HuH-7 (cell line): ENCODE results near the gene TSC2.
"Not testable (repeated sequence)": the region's sequence is repeated elsewhere in the genome, so short reads cannot be mapped to it uniquely, and the experiment has no call there.

Experiments used
- DNase-seq: peaks from one replicate; pipeline ENCODE4 v3.0.0; 2011; ENCODE audit warnings: low spot score

The TSC2 gene

GRCh38 chr16:2009791-2010510 lies 37.8 kb upstream of the TSC2 start, which contains the start of gene ZNF598:
Gene ZNF598, minus strand, starts transcription at chr16:2009821.
- DNase-seq = peak; percentile 86

- not testable (repeated sequence) for DNase-seq
These were observed 36.1 kb upstream of the TSC2 start for GRCh38 chr16:2011726-2012125.

DNA sequence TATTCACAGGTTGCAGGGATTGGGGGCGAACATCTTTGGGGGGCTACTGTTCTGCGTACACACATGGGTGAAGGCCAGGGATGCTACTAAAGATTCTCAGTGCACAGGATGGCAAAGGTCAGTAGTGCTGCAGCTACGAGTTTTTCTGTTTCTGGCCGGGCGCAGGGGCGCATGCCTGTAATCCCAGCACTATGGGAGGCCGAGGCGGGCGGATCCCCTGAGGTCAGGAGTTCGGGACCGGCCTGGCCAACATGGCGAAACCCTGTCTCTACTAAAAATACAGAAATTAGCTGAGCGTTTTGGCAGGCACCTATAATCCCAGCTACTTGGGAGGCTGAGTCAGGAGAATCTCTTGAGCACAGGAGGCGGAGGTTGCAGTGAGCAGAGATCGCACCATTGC lies 34.3 kb upstream of the TSC2 start:
- DNase-seq = no peak

GRCh38 chr16:2015117-2015946 lies 32.5 kb upstream of the TSC2 start:
- DNase-seq = no peak

- no peak for DNase-seq
These were observed 31.9 kb upstream of the TSC2 start for GRCh38 chr16:2015947-2016208.

GRCh38 chr16:2016407-2016922 lies 31.3 kb upstream of the TSC2 start:
- DNase-seq = no peak

GRCh38 chr16:2019518-2019920 lies 28.3 kb upstream of the TSC2 start, which contains the start of gene NPW:
Gene NPW, plus strand, starts transcription at chr16:2019785.
- DNase-seq = peak; percentile 69

GRCh38 chr16:2019921-2020831 lies 27.6 kb upstream of the TSC2 start:
- no peak for DNase-seq

DNA sequence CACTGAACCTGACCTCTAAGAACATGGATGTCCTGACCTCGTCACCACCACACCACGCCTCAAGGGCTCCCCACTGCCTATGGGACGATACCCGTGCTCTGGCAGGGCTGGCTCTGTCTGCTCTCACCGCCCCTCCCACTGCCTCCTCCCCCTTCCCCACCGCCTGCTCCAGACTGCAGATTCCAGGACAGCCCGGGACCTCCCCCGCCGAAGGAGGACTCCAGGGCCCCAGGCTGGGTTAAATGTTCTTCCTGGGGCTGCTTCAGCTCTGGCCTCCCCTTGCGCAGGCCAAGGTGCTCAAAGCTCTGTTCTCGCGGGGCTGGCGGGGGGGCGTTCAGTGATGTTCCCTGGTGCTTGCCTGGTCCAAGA lies 25.1 kb upstream of the TSC2 start:
- DNase-seq = peak; percentile 88

DNA sequence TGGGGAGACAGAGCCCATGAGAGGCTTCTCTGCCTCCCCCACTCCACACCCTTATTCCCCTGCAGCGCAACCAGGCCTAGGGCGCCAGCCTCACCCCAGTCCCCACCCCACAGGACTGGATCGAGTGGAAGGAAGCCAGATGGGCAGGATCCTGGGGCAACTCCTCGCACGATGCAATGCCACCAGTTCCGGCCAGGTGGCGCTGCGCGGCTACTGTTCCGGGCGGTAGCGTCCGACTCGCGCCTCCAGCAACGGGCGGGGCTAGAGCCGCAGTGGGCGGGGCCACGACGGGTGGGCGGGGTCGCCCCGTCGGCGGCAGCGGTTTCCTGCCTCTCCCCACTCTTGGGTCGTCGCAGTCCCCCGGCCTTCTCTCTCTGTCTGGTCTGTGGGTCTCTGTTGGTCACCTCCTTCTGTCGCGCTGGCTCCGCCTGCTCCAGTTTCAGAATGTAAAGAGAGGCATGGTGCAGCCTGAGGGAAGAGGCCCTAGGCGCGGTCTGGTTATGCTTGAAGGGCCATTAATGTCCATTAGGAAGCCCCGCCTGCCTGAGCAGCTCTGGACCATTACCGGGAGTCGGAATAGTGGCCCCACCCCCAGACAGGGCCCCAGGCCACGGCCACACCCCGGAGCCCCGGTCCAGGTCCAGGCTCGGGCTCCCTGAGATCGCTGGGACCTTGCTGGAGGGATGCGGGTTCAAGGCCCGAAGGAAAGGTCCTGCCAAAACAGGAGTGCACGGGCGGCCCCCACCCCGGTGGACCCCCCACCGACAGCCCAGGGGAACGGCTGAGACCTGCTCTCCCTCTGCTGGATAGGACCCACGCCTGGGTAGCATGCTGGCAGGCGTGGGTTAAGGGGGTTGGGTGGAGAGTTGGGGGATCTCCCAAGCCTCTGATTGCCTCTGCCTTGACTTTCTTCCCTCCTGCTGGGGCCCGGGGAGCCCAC lies 24.4 kb upstream of the TSC2 start:
- peak; percentile 93 for DNase-seq

DNA sequence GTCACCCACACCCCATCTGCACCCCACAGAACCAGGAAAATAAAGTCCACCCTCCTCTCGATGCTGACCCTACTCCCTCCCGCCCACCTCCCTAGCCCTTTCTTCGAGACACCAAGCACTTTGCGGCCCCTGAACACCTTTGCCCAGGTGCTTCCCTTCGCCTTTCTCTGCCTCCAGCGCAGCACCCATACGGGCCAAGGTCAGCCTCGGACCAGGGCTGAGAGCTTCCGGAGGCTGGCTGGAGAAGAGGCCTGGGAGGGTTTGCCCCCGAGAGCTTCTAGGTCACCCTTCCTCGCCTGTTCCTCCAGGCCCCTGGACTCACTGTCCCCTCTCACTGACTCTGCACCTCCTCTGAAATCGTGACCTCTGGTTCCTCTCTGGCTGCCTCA lies 23.8 kb upstream of the TSC2 start:
- no peak for DNase-seq

- DNase-seq = no peak
These were observed 22.5 kb upstream of the TSC2 start for GRCh38 chr16:2025251-2025650.

DNA sequence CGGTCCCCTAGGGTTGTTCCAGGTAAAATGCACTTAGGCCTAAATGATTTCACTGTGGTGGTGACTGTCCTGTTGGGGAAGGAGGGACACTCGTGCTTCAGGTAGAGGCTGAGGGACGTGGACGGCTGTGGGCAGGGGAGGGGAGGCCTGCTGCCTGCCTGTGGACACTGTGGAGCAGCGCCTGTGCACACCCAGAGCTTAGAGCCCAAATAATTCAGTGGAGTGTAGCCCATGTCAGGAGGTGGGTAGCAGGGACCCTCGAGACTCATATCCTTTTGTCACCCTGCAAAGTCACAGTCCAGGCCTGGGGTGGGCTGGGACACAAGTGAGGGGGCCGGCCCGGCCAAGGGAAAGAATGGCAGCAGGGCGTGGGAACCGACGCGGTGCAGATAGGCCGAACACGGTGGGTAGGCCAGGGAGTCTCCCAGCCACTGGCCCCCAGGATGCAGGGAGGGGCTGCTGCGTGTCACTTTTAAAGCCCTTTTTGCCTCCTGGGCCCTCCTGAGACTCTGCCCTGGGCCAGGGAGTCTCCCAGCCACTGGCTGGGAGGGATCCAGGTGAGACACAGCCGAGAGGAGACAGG lies 21.8 kb upstream of the TSC2 start:
- no peak for DNase-seq

GRCh38 chr16:2026461-2027023 lies 21.2 kb upstream of the TSC2 start, which contains the start of gene NHERF2:
Gene NHERF2, plus strand, starts transcription at chr16:2026902. Its CDS starts 104 bp downstream, at chr16:2027006.
- DNase-seq = peak; percentile 79

GRCh38 chr16:2027024-2028010 lies 20.5 kb upstream of the TSC2 start:
- no peak for DNase-seq

GRCh38 chr16:2028146-2028545 lies 19.6 kb upstream of the TSC2 start:
- DNase-seq = no peak

GRCh38 chr16:2028620-2029220 lies 19.1 kb upstream of the TSC2 start:
- no peak for DNase-seq

DNA sequence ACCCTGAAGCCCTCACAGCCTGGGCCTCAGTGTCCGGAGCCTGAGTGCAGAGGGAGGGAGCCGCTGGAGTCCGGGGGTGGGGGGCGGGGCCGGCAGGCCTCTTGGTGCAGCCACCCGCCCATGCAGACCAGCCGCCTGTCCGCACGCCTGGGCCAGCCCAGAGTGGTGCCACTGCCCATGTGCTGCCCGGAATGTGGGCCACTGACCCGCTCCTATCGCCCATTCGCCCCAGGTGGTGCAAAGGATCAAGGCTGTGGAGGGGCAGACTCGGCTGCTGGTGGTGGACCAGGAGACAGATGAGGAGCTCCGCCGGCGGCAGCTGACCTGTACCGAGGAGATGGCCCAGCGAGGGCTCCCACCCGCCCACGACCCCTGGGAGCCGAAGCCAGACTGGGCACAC lies 18.4 kb upstream of the TSC2 start:
- no peak for DNase-seq

DNA sequence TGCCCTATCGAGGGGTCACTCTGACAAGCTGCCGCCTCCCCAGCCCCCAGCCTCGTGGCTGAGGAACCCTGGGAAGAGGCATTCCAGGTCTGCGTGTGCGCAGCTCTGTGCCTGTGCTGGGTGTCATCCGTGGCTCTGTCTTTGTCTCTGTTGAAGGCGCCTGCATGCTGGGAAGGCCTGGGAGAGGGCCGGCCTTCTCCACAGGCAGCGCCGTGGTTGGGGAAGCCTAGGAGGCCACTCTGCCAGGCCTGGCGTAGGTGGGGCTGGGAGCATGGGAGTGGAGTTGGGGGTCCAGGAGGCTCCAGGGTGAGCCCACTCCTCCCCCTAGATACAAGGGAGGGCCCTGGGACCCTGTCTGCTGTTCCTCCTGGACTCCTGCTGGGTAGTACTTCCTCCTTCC lies 17.7 kb upstream of the TSC2 start:
- DNase-seq = no peak
